ENCODE results near the gene KRTAP5-5. TPM values are rescaled to one million over a fixed set of nuclear protein-coding genes. Genes with fewer than 3 reads are reported as not detected.
"Not testable (repeated sequence)": the region's sequence is repeated elsewhere in the genome, so short reads cannot be mapped to it uniquely, and the experiment has no call there.

KRTAP5-5 gene
- total and polyA plus RNA-seq, 2 of the 8 experiments (the other 6 are each of a cell fraction or from before 2014, with no cell fraction given), result 0.09 TPM; not detected in 1

DNA sequence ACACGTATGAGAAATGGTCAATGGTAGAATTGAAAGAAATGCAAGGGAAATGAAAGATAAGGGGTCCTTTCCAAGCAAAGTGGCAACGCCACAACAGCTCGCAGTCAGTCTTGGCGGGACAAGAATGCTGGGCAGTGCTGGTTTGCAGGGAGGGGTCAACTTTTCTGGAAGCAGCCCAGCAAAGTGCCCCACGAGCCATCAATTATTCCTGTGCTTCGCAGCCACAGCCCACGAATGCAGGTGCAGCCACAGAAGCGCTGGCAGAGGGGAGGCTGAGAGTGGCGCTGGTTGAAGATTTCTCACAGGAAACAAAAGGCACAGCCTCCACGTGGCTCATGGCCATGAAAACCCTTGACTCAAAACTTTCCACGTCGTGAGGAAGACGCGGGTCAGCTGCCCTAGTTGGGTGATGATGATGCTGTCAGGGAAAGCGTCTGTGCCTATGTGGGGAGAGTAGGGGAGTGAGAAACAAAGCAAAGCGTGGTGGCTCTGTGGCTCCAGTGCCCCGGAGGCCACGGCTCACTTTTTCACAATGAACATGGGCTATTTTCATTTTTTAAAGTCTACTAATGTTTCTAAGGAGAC is 33.2 kb downstream of the KRTAP5-5 start:
- H3K23ac ChIP-seq (ENCODE audit: insufficient read length); H3K56ac ChIP-seq (replicated peaks; ENCODE audit: insufficient read length, low read depth, low read length); H3K27ac ChIP-seq (ENCODE audit: low read depth, low read length); H3K79me1 ChIP-seq (ENCODE audit: low read depth, low read length); H2BK120ac ChIP-seq (replicated peaks; ENCODE audit: low read depth, low read length); H2AK5ac ChIP-seq (ENCODE audit: low read depth, low read length); H3K4me1 ChIP-seq (replicated peaks in 1 of 4; ENCODE audit: control insufficient read depth in 3 of 4, insufficient read depth in 4 of 4, low read length in 3 of 4); H2BK5ac ChIP-seq (ENCODE audit: low read depth, low read length); H3K4ac ChIP-seq (replicated peaks; ENCODE audit: insufficient read length, low read depth, low read length); H4K8ac ChIP-seq (ENCODE audit: extremely low read depth, insufficient read depth, low read length); H3K23me2 ChIP-seq (ENCODE audit: low read depth, low read length); H2BK20ac ChIP-seq (ENCODE audit: low read length); H3K9me3 ChIP-seq (ENCODE audit: insufficient read depth in 2 of 2, low read depth in 1 of 2, low read length in 1 of 2); H2BK15ac ChIP-seq (ENCODE audit: low read length); H3K18ac ChIP-seq (ENCODE audit: extremely low read depth, low read length); H3K79me2 ChIP-seq (ENCODE audit: control insufficient read depth in 1 of 2, insufficient read depth in 2 of 2, low read length in 2 of 2); H4K91ac ChIP-seq (replicated peaks; ENCODE audit: insufficient read length, low read length); H3K36me3 ChIP-seq (ENCODE audit: control insufficient read depth in 2 of 4, insufficient read depth in 4 of 4, low read length in 3 of 4); POLR2A ChIA-PET (ENCODE audit: partially characterized antibody); DNase-seq (ENCODE audit: low read depth in 1 of 2, low spot score in 2 of 2); H3K9ac ChIP-seq (replicated peaks in 1 of 4; ENCODE audit: extremely low read depth in 1 of 4, low read depth in 3 of 4, low read length in 3 of 4); H3K4me2 ChIP-seq (ENCODE audit: insufficient read depth in 1 of 2, low read depth in 2 of 2, low read length in 2 of 2); H3K4me3 ChIP-seq (ENCODE audit: extremely low read depth in 1 of 4, insufficient read depth in 2 of 4, low read depth in 3 of 4, low read length in 4 of 4); H3K14ac ChIP-seq (ENCODE audit: insufficient read length); FAIRE-seq; H3K27me3 ChIP-seq (replicated peaks in 1 of 4; ENCODE audit: control insufficient read depth in 3 of 4, extremely low read depth in 1 of 4, insufficient read depth in 3 of 4, low read length in 3 of 4); H2AFZ ChIP-seq (ENCODE audit: low read length); H2BK12ac ChIP-seq (ENCODE audit: low read depth, low read length); H4K5ac ChIP-seq (ENCODE audit: insufficient read length, low read depth, low read length); H4K20me1 ChIP-seq (replicated peaks in 1 of 2; ENCODE audit: control insufficient read depth in 1 of 2, insufficient read depth in 2 of 2, low read length in 2 of 2); CTCF ChIA-PET (ENCODE audit: partially characterized antibody): not testable (repeated sequence)
- 85% methylated on average over 17 of the region's 18 CpGs; no CpG with 5 or more reads in 1 of the 2 experiments for WGBS, 2 experiments (ENCODE audit: extremely low coverage in 1 of 2, insufficient coverage in 1 of 2, insufficient read length in 1 of 2, insufficient replicate concordance in 2 of 2, low coverage in 1 of 2, low lambda C conversion rate in 2 of 2, missing lambda C conversion rate in 1 of 2)
